ENCODE measurements around the gene PELI2. TPM values are rescaled to one million over a fixed set of nuclear protein-coding genes. Genes with fewer than 3 reads are reported as not detected.

PELI2 gene
- total RNA-seq, 3 donors from 2014 or later (not counting 1 experiment from before 2014, with no cell fraction given), result 16.4 to 25.0 (median 24.9) TPM

DNA sequence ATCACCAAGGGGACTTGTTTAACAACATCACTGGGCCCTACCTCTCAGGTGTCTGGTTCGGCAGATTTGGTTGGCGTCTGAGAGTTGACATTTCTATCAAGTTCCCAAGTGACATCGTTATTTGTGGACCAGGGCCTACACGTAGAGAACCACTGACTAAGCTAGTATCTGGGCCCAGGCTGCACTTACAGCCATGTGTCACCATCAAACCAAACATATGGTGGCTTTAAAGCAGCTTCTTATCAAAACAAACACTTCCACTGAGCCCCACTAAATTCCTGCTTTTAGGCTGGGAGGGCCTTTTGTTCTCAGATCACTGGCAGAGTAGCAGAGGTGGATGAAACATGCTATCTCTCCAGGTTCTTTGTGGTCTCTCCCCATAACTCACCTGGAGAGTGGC lies 220.5 kb downstream of the PELI2 start:
- TF ChIP-seq, protein P1, sequence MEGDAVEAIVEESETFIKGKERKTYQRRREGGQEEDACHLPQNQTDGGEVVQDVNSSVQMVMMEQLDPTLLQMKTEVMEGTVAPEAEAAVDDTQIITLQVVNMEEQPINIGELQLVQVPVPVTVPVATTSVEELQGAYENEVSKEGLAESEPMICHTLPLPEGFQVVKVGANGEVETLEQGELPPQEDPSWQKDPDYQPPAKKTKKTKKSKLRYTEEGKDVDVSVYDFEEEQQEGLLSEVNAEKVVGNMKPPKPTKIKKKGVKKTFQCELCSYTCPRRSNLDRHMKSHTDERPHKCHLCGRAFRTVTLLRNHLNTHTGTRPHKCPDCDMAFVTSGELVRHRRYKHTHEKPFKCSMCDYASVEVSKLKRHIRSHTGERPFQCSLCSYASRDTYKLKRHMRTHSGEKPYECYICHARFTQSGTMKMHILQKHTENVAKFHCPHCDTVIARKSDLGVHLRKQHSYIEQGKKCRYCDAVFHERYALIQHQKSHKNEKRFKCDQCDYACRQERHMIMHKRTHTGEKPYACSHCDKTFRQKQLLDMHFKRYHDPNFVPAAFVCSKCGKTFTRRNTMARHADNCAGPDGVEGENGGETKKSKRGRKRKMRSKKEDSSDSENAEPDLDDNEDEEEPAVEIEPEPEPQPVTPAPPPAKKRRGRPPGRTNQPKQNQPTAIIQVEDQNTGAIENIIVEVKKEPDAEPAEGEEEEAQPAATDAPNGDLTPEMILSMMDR (IDR thresholded peaks at IDR 0.05), result no peak
- no peaks in the 10 kb centered on the region for H3K9me3 Mint-ChIP-seq
- H3K4me1 Mint-ChIP-seq, result peaks cover 7 to 13% of the 10 kb centered on the region in 2 donors
- H3K36me3 ChIP-seq (ENCODE audit: control insufficient read depth, insufficient read depth, low read length), result no peaks in the 10 kb centered on the region
- H3K27me3 ChIP-seq (ENCODE audit: control insufficient read depth, insufficient read depth, low read length), result no peaks in the 10 kb centered on the region
- ATAC-seq (no peak), DNase-seq (no peak)
- no peaks in the 10 kb centered on the region for H3K4me1 ChIP-seq (ENCODE audit: control insufficient read depth, insufficient read depth, low read length)
- no peak overlapping the region for H3K27ac ChIP-seq (ENCODE audit: low read length)
- WGBS (ENCODE audit: insufficient coverage), result 92% methylated on average over 4 of the region's 4 CpGs
- no peaks in the 10 kb centered on the region for H3K27me3 Mint-ChIP-seq (ENCODE audit: low read depth in 2 of 2)
- H3K4me3 ChIP-seq (ENCODE audit: low read length), result no peak overlapping the region
- intact Hi-C loops (cut with micrococcal nuclease), result no loop called here
- no peaks in the 10 kb centered on the region for H3K36me3 Mint-ChIP-seq
- H3K27ac Mint-ChIP-seq, result no peak overlapping the region
- no peak overlapping the region for H3K4me3 Mint-ChIP-seq
- no peaks in the 10 kb centered on the region for H3K9me3 ChIP-seq (ENCODE audit: control insufficient read depth, insufficient read depth, low read length)

DNA sequence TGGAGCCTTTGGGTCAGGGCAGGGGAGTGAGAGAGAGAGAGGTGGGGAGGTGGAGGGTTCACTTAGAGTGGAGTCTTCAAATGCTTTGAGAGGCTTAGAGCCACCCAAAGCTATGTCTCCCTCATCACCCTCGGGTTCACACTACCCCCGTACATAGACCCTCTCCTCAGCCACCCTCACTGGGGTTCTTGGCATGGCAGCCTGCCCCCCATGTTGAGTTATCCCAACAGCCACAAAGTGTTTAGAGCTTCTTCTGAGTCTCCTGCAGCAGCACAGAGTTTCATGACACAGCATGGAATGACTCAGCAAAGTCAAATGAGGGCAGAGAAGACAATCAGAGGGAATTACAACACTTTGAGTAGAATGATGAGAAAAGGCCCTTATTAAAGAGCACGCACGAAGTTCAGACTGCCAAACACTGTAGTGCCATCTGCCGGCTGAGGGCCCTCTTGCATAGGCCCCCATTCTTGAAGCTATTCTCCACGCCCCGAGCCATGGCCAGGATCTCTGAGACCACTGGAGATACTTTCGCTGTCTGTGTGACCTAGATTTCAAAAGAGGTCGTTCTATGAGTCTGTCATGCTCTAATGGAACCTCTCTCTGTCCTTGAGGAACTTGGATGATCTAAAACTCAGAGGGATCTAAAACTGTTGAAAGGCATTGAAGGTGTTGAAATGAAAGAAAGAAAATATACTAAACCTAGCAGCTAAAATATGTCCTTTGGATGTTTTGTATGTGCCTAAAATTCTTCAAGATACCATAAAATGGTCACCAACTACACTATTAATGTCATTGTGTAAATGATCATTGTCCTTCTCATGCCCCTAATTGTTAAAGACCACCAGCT lies 221.9 kb downstream of the PELI2 start:
- H3K27me3 ChIP-seq (ENCODE audit: control insufficient read depth, insufficient read depth, low read length), result no peaks in the 10 kb centered on the region
- DNase-seq (peak; percentile 43 to 69), ATAC-seq (peak; percentile 85 to 94 (median 87))
- TF ChIP-seq, protein P1 (IDR thresholded peaks at IDR 0.05), result peak; percentile 70
- Mint-ChIP-seq H3K4me1 (peaks cover 5 to 11% of the 10 kb centered on the region in 2 donors), H3K27ac (no peak overlapping the region), H3K27me3 (ENCODE audit: low read depth in 2 of 2) (no peaks in the 10 kb centered on the region), H3K36me3 (no peaks in the 10 kb centered on the region), H3K4me3 (no peak overlapping the region), H3K9me3 (no peaks in the 10 kb centered on the region)
- intact Hi-C loops (cut with micrococcal nuclease), result loop anchor here (1.0 kb wide), 2 partner anchors 608 to 633 kb away; no protein-coding TSS in a partner anchor
- no peaks in the 10 kb centered on the region for H3K36me3 ChIP-seq (ENCODE audit: control insufficient read depth, insufficient read depth, low read length)
- H3K27ac ChIP-seq (ENCODE audit: low read length), result no peak overlapping the region
- H3K9me3 ChIP-seq (ENCODE audit: control insufficient read depth, insufficient read depth, low read length), result no peaks in the 10 kb centered on the region
- no peaks in the 10 kb centered on the region for H3K4me1 ChIP-seq (ENCODE audit: control insufficient read depth, insufficient read depth, low read length)
- 20% methylated on average over 9 of the region's 9 CpGs for WGBS (ENCODE audit: insufficient coverage)
- no peak overlapping the region for H3K4me3 ChIP-seq (ENCODE audit: low read length)

DNA sequence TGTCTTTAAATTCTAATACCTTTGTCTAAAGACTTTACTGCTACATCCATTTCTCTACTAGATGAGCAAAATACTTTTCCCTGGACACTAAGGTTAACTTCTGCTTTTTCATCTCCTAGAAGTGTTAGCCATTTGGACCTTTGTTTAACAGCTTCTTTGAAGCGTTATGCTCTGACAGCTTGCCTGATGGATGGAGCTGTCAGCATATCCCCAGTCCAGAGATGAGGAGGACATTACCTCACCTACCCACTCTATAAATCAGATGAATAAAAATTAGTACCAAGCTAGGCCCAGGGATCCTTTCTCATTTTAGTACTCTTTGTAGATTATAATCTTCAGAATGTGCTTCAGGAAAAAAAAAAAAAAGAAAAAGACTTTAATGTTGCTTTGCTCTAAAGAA lies 222.7 kb downstream of the PELI2 start:
- DNase-seq, result no peak
- Mint-ChIP-seq H3K9me3 (no peaks in the 10 kb centered on the region), H3K4me1 (peaks cover 5 to 11% of the 10 kb centered on the region in 2 donors), H3K27me3 (ENCODE audit: low read depth in 2 of 2) (no peaks in the 10 kb centered on the region), H3K27ac (peak overlapping the region in 1 of 2 donors; percentile 17), H3K4me3 (no peak overlapping the region), H3K36me3 (no peaks in the 10 kb centered on the region)
- TF ChIP-seq, protein P1 (IDR thresholded peaks at IDR 0.05), result no peak
- Histone ChIP-seq H3K27me3 (ENCODE audit: control insufficient read depth, insufficient read depth, low read length) (no peaks in the 10 kb centered on the region), H3K9me3 (ENCODE audit: control insufficient read depth, insufficient read depth, low read length) (no peaks in the 10 kb centered on the region), H3K27ac (ENCODE audit: low read length) (no peak overlapping the region), H3K4me1 (ENCODE audit: control insufficient read depth, insufficient read depth, low read length) (no peaks in the 10 kb centered on the region), H3K36me3 (ENCODE audit: control insufficient read depth, insufficient read depth, low read length) (no peaks in the 10 kb centered on the region), H3K4me3 (ENCODE audit: low read length) (no peak overlapping the region)
- intact Hi-C loops (cut with micrococcal nuclease), result loop anchor here (1.0 kb wide), 2 partner anchors 609 to 634 kb away; no protein-coding TSS in a partner anchor
- WGBS (ENCODE audit: insufficient coverage), result 94% methylated on average over 1 of the region's 1 CpG
- ATAC-seq, result no peak
